ENCODE data around the gene COL19A1.
"Not testable (repeated sequence)": the region's sequence is repeated elsewhere in the genome, so short reads cannot be mapped to it uniquely, and the experiment has no call there.

The COL19A1 gene

DNA sequence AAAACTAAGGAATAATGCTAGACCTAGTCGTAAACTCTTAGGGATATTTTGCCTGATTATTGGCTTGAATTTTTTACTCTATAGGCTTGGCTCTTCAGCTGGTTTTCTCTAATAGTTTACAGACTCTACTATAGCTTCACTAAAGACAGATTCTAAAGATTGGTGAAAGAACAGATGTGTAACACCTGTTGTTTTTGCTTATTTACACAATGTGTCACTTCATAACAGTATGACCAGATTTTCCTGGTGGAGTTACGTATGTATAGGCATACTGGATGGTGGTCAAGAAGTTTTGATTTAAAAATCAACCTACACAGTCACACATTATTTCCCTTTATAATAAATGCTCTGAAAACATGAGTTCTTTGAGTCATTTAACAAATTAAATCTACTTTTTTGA lies 4.8 kb downstream of the COL19A1 start:
- DNase-seq (ENCODE audit: low read depth in 1 of 2, low spot score in 1 of 2): no peak
- TF ChIP-seq JUND (IDR thresholded peaks at IDR 0.05; ENCODE audit: low read depth): no peak
- in situ Hi-C loops (cut with HindIII; ENCODE audit: low pct_unique_long_range_greater_than_20kb, low sequenced_read_pairs): no loop called here

DNA sequence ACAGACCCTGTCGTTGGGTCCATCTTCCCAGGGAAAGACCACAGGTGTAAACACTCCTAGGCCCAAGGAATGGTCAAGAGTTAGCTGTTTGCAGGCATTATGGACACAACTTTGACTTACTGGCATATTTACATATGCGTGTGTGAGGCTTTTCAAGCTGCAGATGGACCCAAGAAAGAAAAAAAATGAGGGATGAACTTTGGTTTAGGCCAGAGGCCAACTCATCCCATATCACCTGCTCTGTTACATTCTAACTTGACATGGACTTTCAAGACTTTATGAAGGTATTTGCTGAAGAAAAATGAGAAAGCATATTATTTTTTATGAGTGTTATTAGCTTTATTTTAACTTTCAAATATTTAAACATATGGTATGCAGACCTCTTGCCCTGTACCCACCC lies 6.9 kb downstream of the COL19A1 start:
- in situ Hi-C loops (cut with HindIII; ENCODE audit: low pct_unique_long_range_greater_than_20kb, low sequenced_read_pairs): no loop called here
- no peak for TF ChIP-seq JUND (IDR thresholded peaks at IDR 0.05; ENCODE audit: low read depth)
- DNase-seq (ENCODE audit: low read depth in 1 of 2, low spot score in 1 of 2): no peak

DNA sequence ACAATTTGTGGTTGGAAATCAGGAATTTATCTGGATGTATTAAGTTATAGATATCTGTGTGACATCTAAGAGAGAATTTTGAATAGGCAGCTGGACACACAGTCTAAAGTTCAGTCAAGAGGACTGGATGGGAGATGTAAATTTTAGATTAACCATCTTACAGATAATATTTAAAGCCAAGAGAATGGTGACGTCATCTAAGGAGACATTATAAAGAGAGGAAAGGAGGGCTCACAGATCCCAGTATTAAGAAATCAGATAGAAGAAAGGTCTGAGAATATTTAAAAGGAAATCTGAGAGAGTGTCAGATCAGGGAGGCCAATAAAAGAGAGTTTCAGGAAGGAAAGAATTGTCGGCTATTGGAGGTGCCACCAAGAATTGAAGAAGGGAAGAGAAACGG lies 9.4 kb downstream of the COL19A1 start:
- no peak for DNase-seq (ENCODE audit: low read depth in 1 of 2, low spot score in 1 of 2)
- in situ Hi-C loops (cut with HindIII; ENCODE audit: low pct_unique_long_range_greater_than_20kb, low sequenced_read_pairs): no loop called here
- TF ChIP-seq JUND (IDR thresholded peaks at IDR 0.05; ENCODE audit: low read depth): no peak

DNA sequence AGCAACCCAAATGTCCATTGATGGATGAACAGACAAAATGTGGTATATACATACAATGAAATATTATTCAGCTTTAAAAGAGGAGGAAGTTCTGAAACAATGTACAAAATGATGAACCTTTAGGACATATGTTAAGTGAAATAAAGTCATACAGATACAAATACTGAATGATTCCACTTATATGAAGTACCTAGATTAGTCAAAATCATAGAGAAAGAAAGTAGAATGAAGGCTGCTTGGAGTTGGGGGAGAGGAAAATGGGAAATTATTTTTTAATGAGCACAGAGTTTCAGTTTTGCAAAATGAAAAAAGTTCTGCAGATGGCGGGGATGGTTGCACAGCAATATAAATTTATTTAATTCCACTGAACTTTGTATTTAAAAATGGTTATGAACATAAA lies 12.4 kb downstream of the COL19A1 start:
- TF ChIP-seq JUND (IDR thresholded peaks at IDR 0.05; ENCODE audit: low read depth): no peak
- DNase-seq (ENCODE audit: low read depth in 1 of 2, low spot score in 1 of 2): no peak
- in situ Hi-C loops (cut with HindIII; ENCODE audit: low pct_unique_long_range_greater_than_20kb, low sequenced_read_pairs): no loop called here

DNA sequence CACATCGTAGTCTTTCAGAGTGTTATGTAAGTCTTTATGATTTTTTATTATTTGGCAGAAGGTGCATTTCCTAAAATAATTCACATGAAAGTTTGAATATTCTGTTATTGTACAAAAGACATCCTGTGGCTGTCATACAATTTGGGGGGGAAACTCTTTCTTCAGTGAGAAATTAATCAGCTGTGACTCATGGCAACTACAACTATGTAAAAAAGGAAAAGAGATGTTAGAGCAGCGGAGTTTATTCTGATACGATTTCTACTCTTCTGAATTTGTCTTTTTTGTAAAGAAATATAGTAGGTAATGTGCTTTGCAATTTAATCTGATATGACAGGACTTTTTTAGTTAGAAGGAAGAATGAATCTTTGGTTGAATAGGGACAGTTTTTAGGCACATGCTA lies 14.2 kb downstream of the COL19A1 start:
- no peak for TF ChIP-seq JUND (IDR thresholded peaks at IDR 0.05; ENCODE audit: low read depth)
- no peak for DNase-seq (ENCODE audit: low read depth in 1 of 2, low spot score in 1 of 2)
- in situ Hi-C loops (cut with HindIII; ENCODE audit: low pct_unique_long_range_greater_than_20kb, low sequenced_read_pairs): no loop called here

DNA sequence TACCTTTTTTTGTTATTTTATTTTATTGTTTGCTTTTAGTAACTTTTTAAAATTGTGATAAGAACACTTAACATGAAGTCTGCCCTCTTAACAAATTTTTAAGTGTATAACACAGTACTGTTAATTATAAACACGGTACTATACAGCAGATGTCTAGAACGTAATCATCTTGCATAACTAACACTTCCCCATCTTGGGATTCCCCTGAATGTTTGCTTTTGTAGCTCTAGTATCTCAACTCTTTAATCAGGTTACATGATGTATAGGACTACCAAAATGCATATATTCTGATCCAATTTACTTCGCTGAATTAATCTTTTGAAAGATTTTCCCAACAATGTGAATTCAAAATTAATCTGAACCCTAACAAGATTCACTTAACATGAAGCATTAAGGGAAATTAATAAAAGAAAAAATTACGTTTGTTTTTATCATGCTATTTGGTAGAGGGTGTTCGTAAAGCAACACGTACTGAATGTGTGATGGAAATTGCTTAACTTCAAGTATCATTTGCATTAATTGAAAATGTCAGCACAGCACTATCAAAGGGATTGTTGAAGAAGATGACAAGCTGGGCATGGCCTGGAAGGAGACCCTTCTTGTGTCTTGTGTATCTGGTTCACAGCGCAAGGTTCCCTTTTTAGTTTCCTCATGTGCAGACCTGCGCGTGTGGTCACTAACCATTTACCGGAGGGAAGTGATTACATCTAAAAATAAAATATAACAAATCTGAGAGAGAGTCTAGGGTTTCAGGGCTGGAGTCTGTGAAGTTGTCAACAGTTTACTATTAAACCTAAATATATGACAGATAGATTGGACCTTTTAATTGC lies 15.2 kb downstream of the COL19A1 start:
- in situ Hi-C loops (cut with HindIII; ENCODE audit: low pct_unique_long_range_greater_than_20kb, low sequenced_read_pairs): no loop called here
- no peak for TF ChIP-seq JUND (IDR thresholded peaks at IDR 0.05; ENCODE audit: low read depth)
- DNase-seq (ENCODE audit: low read depth in 1 of 2, low spot score in 1 of 2): no peak

DNA sequence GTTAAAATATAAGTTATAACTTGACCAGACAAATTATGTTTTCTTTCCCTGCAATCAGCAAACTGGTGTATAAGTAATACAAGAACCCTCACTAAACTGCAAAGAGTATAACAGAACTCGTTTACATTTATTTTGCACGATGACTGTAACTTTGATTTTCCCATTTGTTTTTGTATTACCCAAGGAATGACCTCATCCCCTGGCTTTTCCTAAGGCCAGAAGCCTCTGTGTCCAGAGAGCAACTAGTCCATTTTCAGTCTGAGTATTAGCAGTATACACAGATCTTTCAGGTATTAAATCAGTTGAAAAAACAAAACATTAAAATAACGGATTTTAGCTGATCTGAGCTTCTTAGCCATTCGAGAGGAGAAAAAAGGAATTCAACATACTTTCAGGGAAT lies 17.2 kb downstream of the COL19A1 start:
- in situ Hi-C loops (cut with HindIII; ENCODE audit: low pct_unique_long_range_greater_than_20kb, low sequenced_read_pairs): no loop called here
- no peak for TF ChIP-seq JUND (IDR thresholded peaks at IDR 0.05; ENCODE audit: low read depth)
- DNase-seq (ENCODE audit: low read depth in 1 of 2, low spot score in 1 of 2): no peak

DNA sequence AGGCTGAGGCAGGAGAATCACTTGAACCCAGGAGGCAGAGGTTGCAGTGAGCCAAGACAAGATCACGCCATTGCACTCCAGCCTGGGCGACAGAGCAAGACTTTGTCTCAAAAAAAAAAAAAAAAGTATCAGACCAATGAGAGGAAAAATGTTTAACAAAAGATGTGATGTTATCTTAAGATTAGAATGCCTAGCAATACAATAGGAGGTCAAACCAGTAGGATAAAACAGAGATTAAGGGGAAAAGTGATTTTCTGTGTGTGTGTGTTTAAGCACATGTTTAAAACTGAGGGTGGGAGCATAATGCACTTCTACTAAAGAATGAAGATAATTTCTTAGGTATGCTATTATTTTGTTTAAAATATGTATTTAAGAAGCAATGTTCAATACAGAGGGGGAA lies 17.9 kb downstream of the COL19A1 start:
- no peak for DNase-seq (ENCODE audit: low read depth in 1 of 2, low spot score in 1 of 2)
- no peak for TF ChIP-seq JUND (IDR thresholded peaks at IDR 0.05; ENCODE audit: low read depth)
- in situ Hi-C loops (cut with HindIII; ENCODE audit: low pct_unique_long_range_greater_than_20kb, low sequenced_read_pairs): no loop called here

DNA sequence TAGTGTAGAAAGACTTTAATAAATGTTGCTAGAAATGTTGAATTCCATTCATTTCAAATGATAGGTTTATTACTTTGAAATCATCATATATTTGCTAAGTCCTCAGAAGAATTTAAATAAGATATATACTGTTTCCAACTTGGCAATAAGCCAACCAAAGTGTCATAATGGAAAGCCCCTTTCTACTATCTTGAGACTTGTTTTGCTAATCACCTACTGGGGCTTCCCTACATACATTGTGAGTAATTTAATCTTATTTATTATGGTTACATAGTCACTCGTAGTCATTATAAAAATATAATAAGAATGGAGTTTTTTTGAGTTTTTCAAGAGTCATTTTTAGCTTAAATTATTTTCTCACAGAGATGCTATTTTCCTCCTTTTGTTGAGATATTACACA lies 20.7 kb downstream of the COL19A1 start:
- no peak for DNase-seq (ENCODE audit: low read depth in 1 of 2, low spot score in 1 of 2)
- in situ Hi-C loops (cut with HindIII; ENCODE audit: low pct_unique_long_range_greater_than_20kb, low sequenced_read_pairs): no loop called here
- TF ChIP-seq JUND (IDR thresholded peaks at IDR 0.05; ENCODE audit: low read depth): no peak

DNA sequence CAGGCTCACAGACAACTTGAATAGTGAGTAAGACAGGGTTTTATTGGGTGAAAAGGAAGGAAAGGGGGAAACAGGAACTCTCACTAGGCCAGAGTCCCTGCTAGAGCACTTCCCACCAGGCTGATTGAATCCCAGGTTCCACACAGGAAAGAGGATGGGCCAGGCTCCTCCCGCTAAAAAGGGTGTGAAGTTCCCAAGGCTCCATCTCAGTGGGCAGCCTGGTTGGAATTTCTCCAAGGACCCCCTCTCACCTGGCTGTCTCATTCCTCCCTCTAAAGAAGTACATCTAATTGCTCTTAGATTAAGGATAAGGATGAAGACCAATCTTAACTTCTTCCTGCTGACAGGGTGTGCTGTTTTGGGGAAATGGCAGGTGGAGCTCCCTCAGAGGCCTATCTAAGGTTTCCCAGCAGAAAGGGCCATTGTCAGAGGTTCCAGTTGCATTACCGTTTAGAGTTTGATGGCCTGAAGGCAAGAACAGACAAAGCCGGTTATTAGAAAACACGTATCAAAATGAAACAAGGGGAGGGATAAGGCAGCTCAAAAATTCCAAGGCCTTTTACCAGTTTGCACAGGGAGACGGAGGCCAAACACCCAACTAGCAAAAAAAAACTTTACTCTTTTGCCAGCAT lies 21.5 kb downstream of the COL19A1 start:
- DNase-seq (ENCODE audit: low read depth in 1 of 2, low spot score in 1 of 2): no peak
- no peak for TF ChIP-seq JUND (IDR thresholded peaks at IDR 0.05; ENCODE audit: low read depth)
- in situ Hi-C loops (cut with HindIII; ENCODE audit: low pct_unique_long_range_greater_than_20kb, low sequenced_read_pairs): no loop called here

DNA sequence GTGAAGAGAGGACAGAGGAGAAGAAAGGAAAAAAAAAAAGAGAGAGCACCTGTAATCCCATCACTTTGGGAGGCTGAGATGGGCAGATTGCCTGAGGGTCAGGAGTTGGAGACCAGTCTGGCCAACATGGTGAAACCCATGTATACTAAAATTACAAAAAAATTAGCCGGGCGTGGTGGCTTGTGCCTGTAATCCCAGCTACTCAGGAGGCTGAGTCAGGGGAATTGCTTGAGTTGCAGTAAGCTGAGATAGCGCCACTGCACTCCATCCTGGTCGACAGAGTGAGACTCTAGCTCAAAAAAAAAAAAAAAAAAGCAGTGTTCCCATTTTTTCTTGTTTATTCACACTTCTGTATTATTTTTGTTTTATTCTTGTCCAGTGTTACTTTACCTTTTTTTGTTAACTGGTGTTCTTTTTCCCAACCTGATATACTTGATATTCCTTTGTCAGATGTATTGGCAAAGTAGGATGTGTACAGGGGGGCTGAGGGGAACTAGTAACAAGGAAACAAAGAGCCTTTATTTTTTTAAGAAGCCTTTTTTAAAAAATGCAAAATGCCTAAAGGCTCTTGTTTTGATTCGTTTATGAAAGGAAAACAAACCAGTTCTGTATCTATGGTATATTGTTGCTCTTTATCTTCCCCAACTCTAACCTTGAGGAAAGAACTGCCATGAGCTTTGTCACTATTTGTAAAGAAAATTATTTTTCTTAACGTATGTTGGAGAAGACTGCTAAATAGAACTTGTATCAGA lies 22.3 kb downstream of the COL19A1 start:
- no peak for DNase-seq (ENCODE audit: low read depth in 1 of 2, low spot score in 1 of 2)
- TF ChIP-seq JUND (IDR thresholded peaks at IDR 0.05; ENCODE audit: low read depth): no peak

DNA sequence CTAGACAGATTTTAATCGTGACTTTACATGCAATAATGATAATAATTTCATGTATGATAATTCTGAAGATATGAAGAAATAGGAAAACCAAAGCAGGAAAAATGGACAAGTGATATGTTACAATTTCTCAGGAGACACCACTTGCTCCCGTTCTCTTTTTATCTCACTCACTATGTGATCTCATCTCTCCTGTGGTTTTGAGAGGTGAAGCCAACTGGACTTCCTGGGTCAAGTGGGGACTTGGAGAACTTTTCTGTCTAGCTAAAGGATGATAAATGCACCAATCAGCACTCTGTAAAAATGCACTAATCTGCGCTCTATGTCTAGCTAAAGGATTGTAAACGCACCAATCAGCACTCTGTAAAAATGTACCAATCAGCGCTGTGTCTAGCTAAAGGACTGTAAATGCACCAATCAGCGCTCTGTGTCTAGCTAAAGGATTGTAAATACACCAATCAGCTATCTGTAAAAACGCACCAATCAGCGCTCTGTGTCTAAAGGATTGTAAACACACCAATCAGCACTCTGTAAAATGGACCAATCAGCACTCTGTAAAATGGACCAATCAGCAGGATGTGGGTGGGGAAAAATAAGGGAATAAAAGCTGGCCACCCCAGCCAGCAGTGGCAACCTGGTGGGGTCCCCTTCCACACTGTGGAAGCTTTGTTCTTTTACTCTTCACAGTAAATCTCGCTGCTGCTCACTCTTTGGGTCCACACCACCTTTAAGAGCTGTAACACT lies 23.0 kb downstream of the COL19A1 start:
- DNase-seq (ENCODE audit: low read depth in 1 of 2, low spot score in 1 of 2); in situ Hi-C loops (cut with HindIII; ENCODE audit: low pct_unique_long_range_greater_than_20kb, low sequenced_read_pairs): not testable (repeated sequence)

More for the DNA sequence above, 22.3 kb downstream of the COL19A1 start:
- in situ Hi-C loops (cut with HindIII; ENCODE audit: low pct_unique_long_range_greater_than_20kb, low sequenced_read_pairs): no loop called here

DNA sequence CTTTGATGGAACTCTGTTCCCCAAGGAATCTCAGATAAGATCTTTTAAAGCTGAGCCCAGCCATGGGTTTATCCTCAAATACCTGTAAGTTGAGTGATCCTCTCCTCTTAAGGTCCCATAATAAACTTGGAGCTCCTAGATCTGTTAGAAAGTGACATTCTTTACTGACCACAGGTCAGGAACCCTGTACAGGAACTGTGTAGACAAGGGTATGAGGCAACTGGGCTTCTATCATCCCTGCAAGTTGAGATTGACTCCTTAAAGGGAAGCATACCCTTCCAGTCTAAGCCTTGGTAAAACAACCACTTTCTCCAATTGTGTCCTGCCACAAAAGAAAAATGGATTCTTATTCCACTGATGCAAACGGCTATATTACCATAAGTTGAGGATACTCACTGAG lies 26.2 kb downstream of the COL19A1 start:
- in situ Hi-C loops (cut with HindIII; ENCODE audit: low pct_unique_long_range_greater_than_20kb, low sequenced_read_pairs); DNase-seq (ENCODE audit: low read depth in 1 of 2, low spot score in 1 of 2): not testable (repeated sequence)

DNA sequence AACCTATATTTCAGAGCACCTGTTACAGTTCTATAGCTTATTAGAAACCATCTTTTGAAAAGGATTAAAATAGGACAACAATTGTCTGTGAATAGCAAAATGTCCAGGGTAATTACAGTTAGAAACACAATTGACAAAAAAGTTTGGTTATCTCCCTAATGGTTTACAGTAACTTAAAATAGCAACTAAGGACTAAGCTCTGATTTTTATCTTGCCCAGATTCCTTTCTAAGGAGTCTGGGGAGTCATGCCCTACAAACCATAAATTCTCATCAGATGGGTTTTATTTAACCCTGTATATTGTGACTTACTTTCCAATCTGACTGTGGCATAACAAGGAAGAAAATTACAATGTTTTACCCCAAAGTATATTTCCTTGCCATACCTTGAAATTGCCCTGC lies 26.9 kb downstream of the COL19A1 start:
- DNase-seq (ENCODE audit: low read depth in 1 of 2, low spot score in 1 of 2); in situ Hi-C loops (cut with HindIII; ENCODE audit: low pct_unique_long_range_greater_than_20kb, low sequenced_read_pairs): not testable (repeated sequence)

Data from T47D (cell line).